HG03342 (cell line): ENCODE data around the gene MSL1.
"Not testable (repeated sequence)": the region's sequence is repeated elsewhere in the genome, so short reads cannot be mapped to it uniquely, and the experiment has no call there.

ENCODE experiments used
- ATAC-seq: cut with Tn5 transposase; IDR thresholded peaks from one replicate; pipeline ENCODE4 v1.9.1; 2021; ENCODE audit warnings: mild to moderate bottlenecking, moderate library complexity; ENCODE audit not compliant: unreplicated experiment

Gene MSL1

GRCh38 chr17:40124279-40125141 is 2.7 kb downstream of the MSL1 start:
- ATAC-seq = no peak

DNA sequence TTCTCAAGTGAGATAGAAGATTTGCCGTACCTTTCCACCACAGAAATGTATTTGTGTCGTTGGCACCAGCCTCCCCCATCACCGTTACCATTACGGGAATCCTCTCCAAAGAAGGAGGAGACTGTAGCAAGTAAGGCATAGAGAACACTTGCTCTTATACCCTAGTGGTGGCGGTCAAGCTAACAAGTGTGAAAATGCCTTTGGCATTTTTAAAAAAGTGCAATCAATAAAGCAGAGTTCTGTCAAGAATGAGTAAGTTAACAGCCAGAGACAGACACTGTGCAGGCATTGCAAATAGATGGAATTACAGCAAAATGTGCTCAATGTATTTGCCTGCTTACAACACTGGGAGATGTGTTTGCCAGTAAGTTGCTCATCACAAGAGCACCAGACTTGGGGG is 7.7 kb downstream of the MSL1 start:
- no peak for ATAC-seq

GRCh38 chr17:40130352-40131042 is 8.7 kb downstream of the MSL1 start:
- no peak for ATAC-seq

DNA sequence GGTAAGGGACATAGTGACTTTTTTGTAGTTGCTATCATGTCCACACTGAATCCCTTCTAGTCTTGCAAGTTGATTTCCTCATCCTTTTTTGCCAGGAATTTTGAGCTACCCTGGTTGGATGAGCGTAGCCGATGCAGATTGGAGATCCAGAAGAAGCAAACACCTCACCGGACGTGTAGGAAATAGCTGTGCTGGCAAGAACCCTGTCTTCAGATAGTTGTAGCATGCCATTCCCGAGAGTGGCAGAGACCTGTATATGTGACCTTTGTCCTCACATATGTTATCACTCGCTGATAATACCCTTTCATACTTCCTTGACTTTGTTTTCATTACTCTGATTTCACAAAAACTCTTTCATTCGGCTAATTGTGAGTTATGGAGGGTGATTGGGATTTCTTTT is 12.4 kb downstream of the MSL1 start:
- no peak for ATAC-seq

DNA sequence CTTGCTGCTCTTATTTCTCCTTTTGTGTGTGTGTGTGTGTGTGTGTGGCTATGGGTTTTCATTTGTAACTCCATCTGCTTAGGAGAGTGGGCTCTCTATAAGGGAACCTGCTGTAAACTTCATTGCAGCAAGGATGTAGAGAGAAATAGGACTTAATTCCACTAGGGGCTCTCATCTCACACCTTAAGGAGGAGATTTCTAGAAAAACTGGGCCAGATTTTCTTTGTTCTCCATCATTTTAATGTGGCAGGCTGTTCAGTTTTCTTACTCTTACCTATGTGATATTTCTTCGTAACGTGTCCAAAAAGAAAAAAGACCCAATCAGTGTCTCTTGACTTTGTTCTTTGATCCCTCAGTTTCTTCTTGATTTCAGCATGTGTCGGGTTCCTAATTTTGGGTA is 14.0 kb downstream of the MSL1 start:
- ATAC-seq = no peak

DNA sequence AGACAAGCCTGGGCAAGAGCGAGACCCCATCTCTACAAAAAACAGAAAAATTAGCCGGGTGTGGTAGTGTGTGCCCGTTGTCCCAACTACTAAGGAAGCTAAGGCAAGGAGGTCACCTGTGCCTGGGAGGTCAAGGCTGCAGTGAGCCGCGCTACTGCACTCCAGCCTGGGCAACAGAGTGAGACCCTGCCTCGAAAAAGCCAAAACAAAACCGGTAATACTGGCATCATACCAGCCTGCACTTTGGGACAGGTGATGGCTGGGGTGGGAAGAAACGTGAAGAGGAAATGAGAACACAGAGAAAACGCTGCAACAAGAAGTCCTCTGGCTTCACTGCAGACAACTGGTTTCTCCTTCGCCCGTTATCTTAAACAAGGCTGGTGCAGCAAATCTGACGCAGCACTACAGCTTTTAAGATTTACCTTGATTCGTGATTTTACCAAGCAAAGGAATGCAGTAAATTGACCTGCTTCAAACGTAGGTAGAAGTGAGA is 17.8 kb downstream of the MSL1 start:
- ATAC-seq = peak; percentile 19

GRCh38 chr17:40143166-40143565 is 21.4 kb downstream of the MSL1 start:
- ATAC-seq = not testable (repeated sequence)

DNA sequence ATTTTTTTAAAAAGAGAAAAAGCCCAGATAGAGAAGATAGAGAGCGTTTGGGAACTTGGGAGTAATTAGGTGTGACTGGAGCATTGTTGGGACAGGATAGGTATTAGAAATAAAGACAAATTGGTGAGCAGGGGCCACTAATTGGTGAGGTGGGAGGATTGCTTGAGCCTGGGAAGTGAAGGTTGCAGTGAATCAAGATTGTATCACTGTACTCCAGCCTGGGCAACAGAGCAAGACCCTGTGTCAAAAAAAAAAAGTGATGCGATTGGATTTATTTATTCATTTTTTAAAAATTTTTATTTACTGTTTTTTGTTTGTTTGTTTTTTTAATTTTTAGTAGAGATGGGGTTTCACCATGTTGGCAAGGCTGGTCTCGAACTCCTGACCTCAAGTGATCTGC is 23.7 kb downstream of the MSL1 start:
- ATAC-seq = no peak

- no peak for ATAC-seq
Measured at GRCh38 chr17:40148527-40148926, 26.8 kb downstream of the MSL1 start.

- ATAC-seq = no peak
Measured at GRCh38 chr17:40150276-40150675, 28.5 kb downstream of the MSL1 start.

GRCh38 chr17:40151414-40151963 is 29.7 kb downstream of the MSL1 start:
- ATAC-seq = no peak

DNA sequence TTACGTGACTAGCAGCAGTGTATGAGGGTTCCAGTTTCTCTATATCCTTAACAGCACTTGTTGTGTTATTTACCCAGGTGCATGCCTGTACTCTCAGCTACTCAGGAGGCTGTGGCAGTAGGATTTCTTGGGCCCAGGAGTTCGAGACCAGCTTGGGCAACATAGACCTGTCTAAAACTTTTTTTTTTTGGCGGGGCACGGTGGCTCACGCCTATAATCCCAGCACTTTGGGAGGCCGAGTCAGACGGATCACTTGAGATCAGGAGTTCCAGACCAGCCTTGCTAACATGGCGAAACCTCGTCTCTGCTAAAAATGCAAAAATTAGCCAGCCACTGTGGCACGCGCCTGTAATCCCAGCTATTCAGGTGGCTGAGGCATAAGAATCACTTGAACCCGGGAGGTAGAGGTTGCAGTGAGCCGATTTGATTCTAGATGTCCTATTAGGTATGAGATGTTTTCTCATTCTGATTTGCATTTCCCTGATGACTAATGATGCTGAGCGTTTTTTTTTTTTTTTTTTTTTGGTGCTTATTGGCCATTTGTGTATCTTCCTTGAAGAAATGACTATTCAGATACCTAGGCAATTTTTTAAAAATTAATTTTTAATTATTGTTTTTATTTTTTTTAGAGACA is 31.9 kb downstream of the MSL1 start:
- ATAC-seq = no peak

GRCh38 chr17:40157973-40158372 is 36.2 kb downstream of the MSL1 start:
- ATAC-seq = no peak

DNA sequence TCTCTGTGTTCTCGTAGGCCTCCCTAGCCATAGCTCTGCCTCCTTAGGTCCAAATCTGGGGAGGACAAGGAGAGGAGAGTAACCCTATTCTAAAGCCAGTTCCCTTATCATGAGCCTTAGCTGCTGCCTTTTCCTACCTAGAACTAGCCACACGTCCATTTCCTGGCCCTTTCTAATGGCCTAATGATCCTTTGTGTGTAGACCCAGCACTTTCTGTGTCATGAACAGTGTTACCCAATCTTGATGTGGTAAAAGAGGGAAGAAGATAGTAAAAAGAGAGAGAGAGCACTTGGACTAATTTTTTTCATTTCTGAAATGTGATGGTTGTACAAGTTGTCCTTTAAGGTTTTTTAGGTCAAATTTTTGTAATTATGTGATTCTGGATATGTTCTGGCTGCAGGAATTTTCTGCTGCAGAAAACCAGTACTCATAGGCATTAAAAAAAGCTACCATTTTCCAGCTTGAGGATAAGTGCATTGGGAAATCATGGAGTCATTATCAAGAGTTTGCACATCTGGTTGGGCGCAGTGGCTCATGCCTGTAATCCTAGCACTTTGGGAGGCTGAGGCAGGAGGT is 36.8 kb downstream of the MSL1 start:
- ATAC-seq = no peak

DNA sequence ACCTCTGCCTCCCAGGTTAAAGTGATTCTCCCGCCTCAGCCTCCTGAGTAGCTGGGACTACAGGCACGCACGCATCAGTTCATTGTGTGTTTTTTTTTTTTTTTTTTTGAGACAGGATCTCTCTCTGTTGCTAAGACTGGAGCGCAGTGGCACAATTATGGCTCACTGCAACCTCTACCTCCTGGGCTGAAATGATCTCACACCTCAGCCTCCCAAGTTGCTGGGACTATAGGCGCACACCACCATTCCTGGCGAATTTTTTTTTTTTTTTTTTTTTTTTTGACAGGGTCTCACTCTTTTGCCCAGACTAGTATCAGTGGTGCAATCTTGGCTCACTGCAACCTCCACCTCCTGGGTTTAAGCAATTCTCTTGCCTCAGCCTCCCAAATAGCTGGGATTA is 37.7 kb downstream of the MSL1 start:
- no peak for ATAC-seq

DNA sequence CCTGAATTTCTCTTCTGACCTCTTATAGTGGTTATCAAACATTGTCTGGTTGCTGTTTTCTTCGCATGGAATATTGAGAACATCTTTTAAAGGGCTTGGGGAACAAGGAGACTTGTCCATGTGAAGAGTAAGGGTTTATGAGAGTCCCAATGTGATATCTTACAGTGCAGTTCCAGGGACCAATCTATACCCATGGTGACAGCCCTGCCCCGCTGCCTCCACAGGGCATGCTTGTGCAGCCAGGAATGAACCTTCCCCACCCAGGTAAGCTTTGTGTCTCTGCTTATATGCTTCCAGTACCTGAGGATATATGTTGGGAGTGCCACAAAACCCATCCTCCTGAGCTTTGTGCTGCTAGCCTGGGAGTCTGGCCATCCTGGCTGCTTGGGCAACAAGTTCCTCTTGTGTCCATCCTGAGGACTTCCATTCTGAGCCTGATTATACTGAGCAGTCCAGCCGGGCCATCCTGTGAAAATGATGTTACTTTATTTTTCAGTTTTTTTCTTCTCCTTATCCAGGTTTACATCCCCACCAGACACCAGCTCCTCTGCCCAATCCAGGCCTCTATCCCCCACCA is 46.0 kb downstream of the MSL1 start:
- ATAC-seq = no peak

- ATAC-seq = no peak
Measured at GRCh38 chr17:40168262-40168832, 46.6 kb downstream of the MSL1 start.

DNA sequence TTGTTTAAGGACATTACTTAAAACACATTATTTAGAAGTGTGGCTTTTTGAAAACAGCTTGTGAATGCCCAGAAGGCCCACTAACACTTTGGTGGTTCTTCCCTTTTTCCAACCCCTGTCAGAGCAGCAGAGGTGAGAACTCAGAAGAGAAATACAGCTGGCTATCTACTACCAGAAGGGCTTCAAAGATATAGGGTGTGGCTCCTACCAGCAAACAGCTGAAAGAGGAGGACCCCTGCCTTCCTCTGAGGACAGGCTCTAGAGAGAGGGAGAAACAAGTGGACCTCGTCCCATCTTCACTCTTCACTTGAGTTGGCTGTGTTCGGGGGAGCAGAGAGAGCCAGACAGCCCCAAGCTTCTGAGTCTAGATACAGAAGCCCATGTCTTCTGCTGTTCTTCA is 48.6 kb downstream of the MSL1 start:
- ATAC-seq = no peak

- no peak for ATAC-seq
Measured at GRCh38 chr17:40171750-40172149, 50.0 kb downstream of the MSL1 start.

- no peak for ATAC-seq
Measured at GRCh38 chr17:40173091-40173777, 51.5 kb downstream of the MSL1 start.
